A673 (cell line): ENCODE data around the gene PPP4C. TPM values are rescaled to one million over a fixed set of nuclear protein-coding genes. Genes with fewer than 3 reads are reported as not detected.

Experiments used
- BruUV-seq: library from RNA; stranded (reverse); fragments of 400-500 nt; replicated peaks from 2 replicates; lab custom pipeline; 2021; lab: Mats Ljungman, UMichigan
- CTCF ChIA-PET: fragments of 300-600 bp; sonication (Branson Sonifier 250); formaldehyde crosslinking; loops from one replicate; lab custom pipeline; 2022; ENCODE audit warnings: antibody characterized with exemption; lab: Charles Lee
- POLR2A ChIA-PET: fragments of 300-600 bp; sonication (Branson Sonifier 250); formaldehyde crosslinking; loops from one replicate; lab custom pipeline; 2022; ENCODE audit warnings: antibody characterized with exemption; ENCODE audit not compliant: low non-redundant PET; lab: Charles Lee
- DNase-seq: peaks from one replicate; pipeline ENCODE4 v3.0.0-alpha.2; 2015; ENCODE audit warnings: low spot score
- H3K27ac ChIP-seq: fragments of 200-600 bp; sonication (generic); 2 replicates; pipeline ENCODE4 v1.5.1; 2016; ENCODE audit warnings: mixed run types, low read depth, mild to moderate bottlenecking, mixed read lengths, antibody characterized with exemption, low read length; ENCODE audit not compliant: poor library complexity, severe bottlenecking
- H3K27me3 ChIP-seq: fragments of 200-600 bp; sonication (generic); replicated peaks from 2 replicates; pipeline ENCODE4 v1.6.1; 2017; ENCODE audit warnings: mixed run types, low read depth, mild to moderate bottlenecking, mixed read lengths, antibody characterized with exemption, low read length; ENCODE audit not compliant: insufficient read depth, poor library complexity
- H3K36me3 ChIP-seq: fragments of 200-600 bp; sonication (generic); 2 replicates; pipeline ENCODE4 v1.6.1; 2016; ENCODE audit warnings: mixed run types, mild to moderate bottlenecking, mixed read lengths, antibody characterized with exemption, low read length; ENCODE audit not compliant: insufficient read depth, poor library complexity, severe bottlenecking
- H3K4me1 ChIP-seq: fragments of 200-600 bp; sonication (generic); 2 replicates; pipeline ENCODE4 v1.6.1; 2017; ENCODE audit warnings: mixed run types, mild to moderate bottlenecking, mixed read lengths, antibody characterized with exemption, low read length; ENCODE audit not compliant: insufficient read depth, poor library complexity, severe bottlenecking
- H3K4me3 ChIP-seq: fragments of 200-600 bp; sonication (generic); 2 replicates; pipeline ENCODE4 v1.5.1; 2016; ENCODE audit warnings: low read depth, mixed run types, mild to moderate bottlenecking, mixed read lengths, low read length; ENCODE audit not compliant: poor library complexity, severe bottlenecking
- H3K9me3 ChIP-seq: fragments of 200-600 bp; sonication (generic); 2 replicates; pipeline ENCODE4 v1.6.1; 2016; ENCODE audit warnings: mixed run types, low read depth, mild to moderate bottlenecking, mixed read lengths, antibody characterized with exemption, low read length; ENCODE audit not compliant: poor library complexity, severe bottlenecking
- CTCF ChIP-seq: fragments of 300-800, 200-600 bp; sonication (generic); conservative IDR thresholded peaks from 2 replicates; pipeline ENCODE4 v1.5.1; 2017; ENCODE audit warnings: low read depth, mild to moderate bottlenecking, antibody characterized with exemption, low read length, moderate library complexity, mixed read lengths
- EZH2 ChIP-seq: fragments of 200-600 bp; sonication (generic); IDR thresholded peaks from 2 replicates; pipeline ENCODE4 v1.6.1; 2017; ENCODE audit warnings: borderline replicate concordance, low read depth, mild to moderate bottlenecking, mixed read lengths, antibody characterized with exemption, low read length; ENCODE audit not compliant: poor library complexity, severe bottlenecking
- intact Hi-C: fragments of 100-400 bp; cut with micrococcal nuclease; formaldehyde crosslinking; loops from one replicate; pipeline ENCODE4 v1.10.0; 2022; ENCODE audit not compliant: unreplicated experiment
- total RNA-seq: library from RNA; stranded (reverse); gene quantifications from 2 replicates; pipeline ENCODE4 v1.2.3, GENCODE V29; 2021

PPP4C gene
- total RNA-seq, 1 experiment from 2014 or later: 122 TPM

GRCh38 chr16:30096862-30097563, 21.2 kb downstream of the PPP4C start:
- no peaks in the 10 kb centered on the region for H3K36me3 ChIP-seq
- no peak for TF ChIP-seq EZH2
- no peak for TF ChIP-seq CTCF
- intact Hi-C loops: no loop called here
- no peak overlapping the region for H3K27ac ChIP-seq
- CTCF ChIA-PET: no interaction called here
- H3K9me3 ChIP-seq: peaks cover 19% of the 10 kb centered on the region
- no peaks in the 10 kb centered on the region for H3K27me3 ChIP-seq
- BruUV-seq: no TSS peak
- no peak for DNase-seq
- POLR2A ChIA-PET: no interaction called here
- peaks cover 11% of the 10 kb centered on the region for H3K4me1 ChIP-seq
- no peak overlapping the region for H3K4me3 ChIP-seq

- POLR2A ChIA-PET: no interaction called here
- H3K27ac ChIP-seq: no peak overlapping the region
- no peaks in the 10 kb centered on the region for H3K36me3 ChIP-seq
- no peak overlapping the region for H3K4me3 ChIP-seq
- no peak for TF ChIP-seq EZH2
- TF ChIP-seq CTCF: no peak
- no peak for DNase-seq
- intact Hi-C loops: no loop called here
- no peaks in the 10 kb centered on the region for H3K27me3 ChIP-seq
- H3K9me3 ChIP-seq: no peaks in the 10 kb centered on the region
- H3K4me1 ChIP-seq: no peaks in the 10 kb centered on the region
- CTCF ChIA-PET: no interaction called here
- no TSS peak for BruUV-seq
Observed at GRCh38 chr16:30104090-30104489, 28.3 kb downstream of the PPP4C start.

- TF ChIP-seq CTCF: no peak
- no peak for TF ChIP-seq EZH2
- Histone ChIP-seq H3K27ac (no peak overlapping the region), H3K27me3 (no peaks in the 10 kb centered on the region), H3K4me1 (no peaks in the 10 kb centered on the region), H3K36me3 (no peaks in the 10 kb centered on the region), H3K4me3 (no peak overlapping the region), H3K9me3 (no peaks in the 10 kb centered on the region)
- no peak for DNase-seq
- POLR2A ChIA-PET: no interaction called here
- no TSS peak for BruUV-seq
- intact Hi-C loops: no loop called here
- CTCF ChIA-PET: no interaction called here
Observed at GRCh38 chr16:30104492-30104891, 28.7 kb downstream of the PPP4C start.
